Keratinocyte (primary cell): ENCODE measurements around the gene ALPP. TPM values are rescaled to one million over a fixed set of nuclear protein-coding genes. Genes with fewer than 3 reads are reported as not detected.
"Not testable (repeated sequence)": the region's sequence is repeated elsewhere in the genome, so short reads cannot be mapped to it uniquely, and the experiment has no call there.

Source experiments
- DNase-seq: peaks from one replicate; pipeline ENCODE4 v3.0.0-alpha.2; 2011; ENCODE audit warnings: low read depth, missing footprints, low spot score
- FAIRE-seq: peaks from 2 replicates; lab custom pipeline; 2011; peaks lifted over from hg19 to GRCh38; lab: Jason Lieb, UNC
- H2AFZ ChIP-seq: 2 replicates; pipeline ENCODE4 v1.6.0; 2012; ENCODE audit warnings: low read length, control low read depth, inconsistent platforms; ENCODE audit not compliant: control insufficient read depth
- H3K27ac ChIP-seq: 2 replicates; pipeline ENCODE4 v1.5.1; 2011; ENCODE audit warnings: low read length; ENCODE audit not compliant: control insufficient read depth, insufficient read depth
- H3K27me3 ChIP-seq: 3 replicates; pipeline ENCODE4 v1.6.0; 2011; ENCODE audit warnings: low read length; ENCODE audit not compliant: control insufficient read depth, insufficient read depth; ENCODE audit errors: extremely low read depth
- H3K36me3 ChIP-seq, 2 experiments: 2 replicates in 1 of 2; 3 replicates in 1 of 2; pipeline ENCODE4 v1.5.1; 2011; ENCODE audit warnings: low read length in 2 of 2, mild to moderate bottlenecking in 1 of 2; ENCODE audit not compliant: control insufficient read depth in 2 of 2, insufficient read depth in 2 of 2; ENCODE audit errors: extremely low read depth in 1 of 2
- H3K4me1 ChIP-seq: 3 replicates; pipeline ENCODE4 v1.5.1; 2011; ENCODE audit warnings: low read length; ENCODE audit not compliant: control insufficient read depth, insufficient read depth; ENCODE audit errors: extremely low read depth
- H3K4me2 ChIP-seq: 3 replicates; pipeline ENCODE4 v1.6.0; 2011; ENCODE audit warnings: low read depth, low read length; ENCODE audit not compliant: control insufficient read depth, insufficient read depth; ENCODE audit errors: extremely low read depth
- H3K4me3 ChIP-seq, 3 experiments: fragments of 200-600 bp in 1 of 3; sonication (generic) in 1 of 3; 2 replicates in 2 of 3; 3 replicates in 1 of 3; pipeline ENCODE4 v1.5.1; 2011 to 2016; ENCODE audit warnings: low read length in 3 of 3, mild to moderate bottlenecking in 3 of 3, control low read depth in 2 of 3, inconsistent platforms in 1 of 3, low read depth in 1 of 3, mixed read lengths in 1 of 3, mixed run types in 1 of 3, moderate library complexity in 1 of 3; ENCODE audit not compliant: control insufficient read depth in 2 of 3, insufficient read depth in 2 of 3; ENCODE audit errors: extremely low read depth in 1 of 3
- H3K79me2 ChIP-seq: 2 replicates; pipeline ENCODE4 v1.6.0; 2012; ENCODE audit warnings: low read length; ENCODE audit not compliant: control insufficient read depth, insufficient read depth
- H3K9ac ChIP-seq: 3 replicates; pipeline ENCODE4 v1.6.0; 2011; ENCODE audit warnings: low read length; ENCODE audit not compliant: control insufficient read depth, insufficient read depth; ENCODE audit errors: extremely low read depth
- H3K9me1 ChIP-seq: 3 replicates; pipeline ENCODE4 v1.6.0; 2011; ENCODE audit warnings: low read length; ENCODE audit not compliant: control insufficient read depth, insufficient read depth; ENCODE audit errors: extremely low read depth
- H3K9me3 ChIP-seq: 2 replicates; pipeline ENCODE4 v1.5.1; 2012; ENCODE audit warnings: low read depth, low read length; ENCODE audit not compliant: control insufficient read depth
- H4K20me1 ChIP-seq: 3 replicates; pipeline ENCODE4 v1.6.0; 2011; ENCODE audit warnings: low read length; ENCODE audit not compliant: control insufficient read depth, insufficient read depth; ENCODE audit errors: extremely low read depth
- CTCF ChIP-seq, 3 experiments: IDR thresholded peaks in 1 of 3; conservative IDR thresholded peaks in 1 of 3; optimal IDR thresholded peaks in 1 of 3; 2 replicates in 2 of 3; 3 replicates in 1 of 3; pipeline versions ENCODE3 to v1.5.1; 2011; ENCODE audit warnings: low read length in 3 of 3, mild to moderate bottlenecking in 3 of 3, moderate library complexity in 2 of 3, control low read depth in 1 of 3, inconsistent platforms in 1 of 3; ENCODE audit not compliant: insufficient read depth in 2 of 3; ENCODE audit errors: extremely low read depth in 1 of 3
- EZH2 ChIP-seq: IDR thresholded peaks from one replicate; pipeline ENCODE4 v1.6.1; 2012; ENCODE audit warnings: inconsistent platforms, mild to moderate bottlenecking, low read length, moderate library complexity
- dilution Hi-C: fragments of 300-500 bp; cut with MboI; formaldehyde crosslinking; loops from one replicate; pipeline ENCODE4 v1.7.0; 2020; ENCODE audit warnings: low sequenced_read_pairs; ENCODE audit not compliant: extremely low pct_ligation_motif_present
- polyA plus RNA-seq, 5 experiments: library from polyadenylated mRNA; depleted of rRNA in 3 of 5; stranded (reverse) in 3 of 5; stranded (forward) in 1 of 5; unstranded in 1 of 5; fragments of >200 nt; gene quantifications; 1 replicate in 1 of 5; 2 replicates in 3 of 5; 3 replicates in 1 of 5; pipeline versions ENCODE4 v1.2.1 to v1.2.3, GENCODE V29; 2011 to 2012; ENCODE audit warnings: missing spikeins in 2 of 5, low read depth in 1 of 5, low replicate concordance in 1 of 5

ALPP gene
- polyA plus RNA-seq, 1 donor (not counting 4 experiments of a cell fraction or from before 2014, with no cell fraction given): not detected

- H4K20me1 ChIP-seq: peaks cover 4% of the 10 kb centered on the region
- no peaks in the 10 kb centered on the region for H3K79me2 ChIP-seq
- H3K27me3 ChIP-seq: no peaks in the 10 kb centered on the region
- DNase-seq (no peak), FAIRE-seq (no peak)
- dilution Hi-C loops: no loop called here
- no peaks in the 10 kb centered on the region for H3K36me3 ChIP-seq
- H2AFZ ChIP-seq: no peak overlapping the region
- H3K4me3 ChIP-seq: no peak overlapping the region
- no peaks in the 10 kb centered on the region for H3K9me3 ChIP-seq
- no peak overlapping the region for H3K4me2 ChIP-seq
- H3K4me1 ChIP-seq: peaks cover 3% of the 10 kb centered on the region
- H3K9ac ChIP-seq: no peak overlapping the region
- no peaks in the 10 kb centered on the region for H3K9me1 ChIP-seq
- TF ChIP-seq CTCF (optimal IDR thresholded peaks at IDR 0.05 in 1 of 3, IDR thresholded peaks at IDR 0.05 in 1 of 3, conservative IDR thresholded peaks at IDR 0.05 in 1 of 3; ENCODE audit: extremely low read depth in 1 of 3, insufficient read depth in 2 of 3, low read length in 3 of 3): no peak
- TF ChIP-seq EZH2: no peak
- H3K27ac ChIP-seq: no peak overlapping the region
Observed at GRCh38 chr2:232330068-232330999, 48.2 kb upstream of the ALPP start.

GRCh38 chr2:232331061-232331460 is 47.5 kb upstream of the ALPP start:
- dilution Hi-C loops, DNase-seq, FAIRE-seq: not testable (repeated sequence)

GRCh38 chr2:232331641-232332040 is 46.9 kb upstream of the ALPP start:
- H3K9me3 ChIP-seq, DNase-seq, H3K4me3 ChIP-seq, H3K4me1 ChIP-seq, H3K27me3 ChIP-seq, H3K9me1 ChIP-seq, H3K79me2 ChIP-seq, H3K4me2 ChIP-seq, H2AFZ ChIP-seq, H3K27ac ChIP-seq, H3K36me3 ChIP-seq, dilution Hi-C loops, H4K20me1 ChIP-seq, H3K9ac ChIP-seq, FAIRE-seq: not testable (repeated sequence)

More at GRCh38 chr2:232331061-232331460, 47.5 kb upstream of the ALPP start:
- not testable (repeated sequence) for H3K9ac ChIP-seq, H3K27me3 ChIP-seq, H2AFZ ChIP-seq, H3K4me3 ChIP-seq, H3K27ac ChIP-seq, H3K79me2 ChIP-seq, H3K9me1 ChIP-seq, H3K36me3 ChIP-seq, H4K20me1 ChIP-seq, H3K9me3 ChIP-seq, H3K4me1 ChIP-seq, H3K4me2 ChIP-seq

- H3K9me1 ChIP-seq: not testable (repeated sequence)
Observed at GRCh38 chr2:232332244-232332939, 46.2 kb upstream of the ALPP start.

More at GRCh38 chr2:232332244-232332939, 46.2 kb upstream of the ALPP start:
- H3K27me3 ChIP-seq, H4K20me1 ChIP-seq, DNase-seq, dilution Hi-C loops, H3K79me2 ChIP-seq, H3K27ac ChIP-seq, H2AFZ ChIP-seq, H3K9me3 ChIP-seq, H3K4me2 ChIP-seq, H3K4me3 ChIP-seq, FAIRE-seq, H3K9ac ChIP-seq, H3K36me3 ChIP-seq, H3K4me1 ChIP-seq: not testable (repeated sequence)
